HepG2 (cell line): ENCODE data around the gene CASKIN1. TPM values are rescaled to one million over a fixed set of nuclear protein-coding genes. Genes with fewer than 3 reads are reported as not detected.

Experiments used
- ARNTL ChIP-seq: sonication (generic); formaldehyde crosslinking; IDR thresholded peaks from 2 replicates; pipeline ENCODE4 v1.4.0; 2020; ENCODE audit warnings: mild to moderate bottlenecking, missing genetic modification reagents
- CCDC6 ChIP-seq: sonication (generic); formaldehyde crosslinking; IDR thresholded peaks from 2 replicates; pipeline ENCODE4 v1.8.1; 2022; ENCODE audit warnings: mild to moderate bottlenecking, missing genetic modification reagents, moderate library complexity
- CHD4 ChIP-seq: fragments of 200-600 bp; sonication (generic); IDR thresholded peaks from 2 replicates; pipeline ENCODE4 v1.7.0; 2017; ENCODE audit warnings: mild to moderate bottlenecking, low read length, borderline replicate concordance
- HNRNPH1 ChIP-seq: fragments of 200-400 bp; formaldehyde crosslinking; optimal IDR thresholded peaks from 2 replicates; pipeline ENCODE3; 2017; ENCODE audit warnings: mild to moderate bottlenecking, low read depth, low read length
- HOXA9 ChIP-seq: sonication (generic); formaldehyde crosslinking; IDR thresholded peaks from 2 replicates; pipeline ENCODE4 v1.8.1; 2022; ENCODE audit warnings: missing genetic modification reagents, mild to moderate bottlenecking, moderate library complexity, borderline replicate concordance
- NFE2L2 ChIP-seq: fragments of 150-350 bp; IDR thresholded peaks from 2 replicates; pipeline ENCODE4 v1.6.1; 2014; ENCODE audit warnings: low read length
- PAF1 ChIP-seq: IDR thresholded peaks from 2 replicates; pipeline ENCODE4 v1.6.1; 2016; ENCODE audit warnings: missing genetic modification reagents, missing compliant biosample characterization
- PATZ1 ChIP-seq: sonication (generic); formaldehyde crosslinking; IDR thresholded peaks from 2 replicates; pipeline ENCODE4 v1.4.0; 2020; ENCODE audit warnings: missing genetic modification reagents
- ZHX2 ChIP-seq, 2 experiments: sonication (generic) in 1 of 2; formaldehyde crosslinking in 1 of 2; IDR thresholded peaks; 2 replicates each; pipeline versions ENCODE4 v1.6.1 to v1.9.0; 2014 to 2022; ENCODE audit warnings: antibody characterized with exemption in 1 of 2, borderline replicate concordance in 1 of 2, inconsistent platforms in 1 of 2, low read depth in 1 of 2, missing genetic modification reagents in 1 of 2
- ZNF160 ChIP-seq: sonication (generic); formaldehyde crosslinking; IDR thresholded peaks from 2 replicates; pipeline ENCODE4 v1.8.0; 2022; ENCODE audit warnings: mild to moderate bottlenecking, inconsistent platforms, missing genetic modification reagents
- ZNF30 ChIP-seq: sonication (generic); formaldehyde crosslinking; IDR thresholded peaks from 2 replicates; pipeline ENCODE4 v1.5.0; 2020; ENCODE audit warnings: mild to moderate bottlenecking, missing genetic modification reagents
- ZNF512B ChIP-seq: sonication (generic); formaldehyde crosslinking; IDR thresholded peaks from 2 replicates; pipeline ENCODE4 v1.5.1; 2020; ENCODE audit warnings: missing genetic modification reagents, mild to moderate bottlenecking, borderline replicate concordance
- ZNF547 ChIP-seq: sonication (generic); formaldehyde crosslinking; IDR thresholded peaks from 2 replicates; pipeline ENCODE4 v1.5.1; 2020; ENCODE audit warnings: mild to moderate bottlenecking, missing genetic modification reagents
- ZNF777 ChIP-seq: sonication (generic); formaldehyde crosslinking; IDR thresholded peaks from 2 replicates; pipeline ENCODE4 v1.4.0; 2020; ENCODE audit warnings: missing genetic modification reagents
- ZNF792 ChIP-seq: IDR thresholded peaks from 2 replicates; pipeline ENCODE4 v1.6.1; 2016
- polyA plus RNA-seq, 8 experiments: library from polyadenylated mRNA; depleted of rRNA in 3 of 8; stranded (reverse) in 7 of 8; unstranded in 1 of 8; fragments of >200 nt; fragmentation: Illumina TruSeq in 4 of 8; extraction: Trizol in 4 of 8; gene quantifications; 2 replicates each; pipeline versions ENCODE4 v1.2.1 to v1.2.3, GENCODE V29; 2011 to 2016; ENCODE audit warnings: low read depth in 4 of 8, missing spikeins in 1 of 8, mixed read lengths in 1 of 8; ENCODE audit not compliant: insufficient read depth in 1 of 8
- total RNA-seq, 5 experiments: library from RNA; depleted of rRNA; stranded (reverse); fragments of >200 nt; fragmentation: Illumina TruSeq; extraction: Trizol; gene quantifications; 2 replicates each; pipeline ENCODE4 v1.2.3, GENCODE V29; 2016; ENCODE audit warnings: low read depth in 1 of 5
- TF ChIP-seq, protein P1 (sequence below): sonication (generic); formaldehyde crosslinking; conservative IDR thresholded peaks from 2 replicates; pipeline ENCODE4 v1.8.0; 2022; ENCODE audit warnings: low read depth, missing genetic modification reagents

Gene CASKIN1
- total and polyA plus RNA-seq, 2 of the 13 experiments (the other 11 are each of a cell fraction or from before 2014, with no cell fraction given), result 1.2 to 2.2 TPM

- TF ChIP-seq ZNF547 (CRISPR knock-in tag), result no peak
- TF ChIP-seq ZNF160 (CRISPR knock-in tag), result no peak
- TF ChIP-seq CHD4, result no peak
- no peak for TF ChIP-seq ZNF30 (CRISPR knock-in tag)
- no peak for TF ChIP-seq HOXA9 (CRISPR knock-in tag)
- peak; percentile 54; the same call in 1 of the 2 replicates for TF ChIP-seq ZHX2 (IDR thresholded peaks at IDR 0.05; ENCODE audit: low read depth)
- no peak for TF ChIP-seq ZHX2 (CRISPR knock-in tag; IDR thresholded peaks at IDR 0.05; ENCODE audit: borderline replicate concordance)
- TF ChIP-seq ZNF777 (CRISPR knock-in tag), result no peak
- TF ChIP-seq, protein P1, sequence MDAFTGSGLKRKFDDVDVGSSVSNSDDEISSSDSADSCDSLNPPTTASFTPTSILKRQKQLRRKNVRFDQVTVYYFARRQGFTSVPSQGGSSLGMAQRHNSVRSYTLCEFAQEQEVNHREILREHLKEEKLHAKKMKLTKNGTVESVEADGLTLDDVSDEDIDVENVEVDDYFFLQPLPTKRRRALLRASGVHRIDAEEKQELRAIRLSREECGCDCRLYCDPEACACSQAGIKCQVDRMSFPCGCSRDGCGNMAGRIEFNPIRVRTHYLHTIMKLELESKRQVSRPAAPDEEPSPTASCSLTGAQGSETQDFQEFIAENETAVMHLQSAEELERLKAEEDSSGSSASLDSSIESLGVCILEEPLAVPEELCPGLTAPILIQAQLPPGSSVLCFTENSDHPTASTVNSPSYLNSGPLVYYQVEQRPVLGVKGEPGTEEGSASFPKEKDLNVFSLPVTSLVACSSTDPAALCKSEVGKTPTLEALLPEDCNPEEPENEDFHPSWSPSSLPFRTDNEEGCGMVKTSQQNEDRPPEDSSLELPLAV (CRISPR knock-in tag), result no peak
- TF ChIP-seq NFE2L2, result no peak
- no peak for TF ChIP-seq PATZ1
- TF ChIP-seq HNRNPH1, result no peak
- TF ChIP-seq ZNF512B (CRISPR knock-in tag), result no peak
- TF ChIP-seq PAF1 (CRISPR knock-in tag), result no peak
- TF ChIP-seq CCDC6, result no peak
- no peak for TF ChIP-seq ARNTL
- no peak for TF ChIP-seq ZNF792
Observed at GRCh38 chr16:2163211-2163881, 33.1 kb downstream of the CASKIN1 start (continued).
